NOMO-1 (cell line): ENCODE measurements around the gene C10orf90.

ENCODE experiments used
- DNase-seq, 2 experiments: peaks; one replicate each; lab custom pipeline; 2025; ENCODE audit not compliant: unreplicated experiment in 2 of 2; lab: John Stamatoyannopoulos, UW

The C10orf90 gene

DNA sequence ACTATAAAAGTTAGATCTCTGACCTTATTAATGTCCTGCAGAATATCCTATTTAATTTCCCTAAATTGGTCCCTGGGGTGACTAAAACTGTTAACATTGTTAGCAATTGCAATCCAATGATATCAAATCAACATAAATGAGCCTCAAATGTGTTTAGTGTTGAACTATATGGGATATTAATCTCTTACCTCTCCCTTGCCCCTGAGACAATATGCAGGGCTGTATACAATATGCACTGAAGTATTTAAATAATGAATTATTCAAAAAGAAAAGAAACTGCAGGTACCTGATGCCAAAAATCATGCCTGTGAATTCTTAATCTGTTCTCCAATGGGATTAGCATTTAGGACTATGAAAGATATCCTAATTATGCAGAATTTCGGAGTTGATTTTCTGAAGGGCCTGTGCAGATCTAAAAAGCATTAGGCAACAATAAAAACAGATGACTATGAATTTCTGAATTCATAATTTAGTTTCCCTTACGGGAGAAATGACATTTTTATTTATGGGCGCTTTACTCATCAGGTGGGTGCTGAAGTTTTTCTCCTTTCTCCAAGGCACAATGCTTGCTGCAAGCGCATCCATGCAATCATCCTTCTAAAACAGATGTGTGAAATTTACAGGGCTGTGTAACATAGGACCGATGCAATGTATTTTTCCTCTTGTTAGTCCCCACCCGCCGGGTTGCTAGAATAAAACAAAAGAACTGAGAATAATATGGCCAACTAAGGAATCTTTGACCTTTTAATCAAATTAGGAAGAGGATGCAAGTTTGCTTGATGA lies 5.4 kb upstream of the C10orf90 start:
- DNase-seq: no peak

DNA sequence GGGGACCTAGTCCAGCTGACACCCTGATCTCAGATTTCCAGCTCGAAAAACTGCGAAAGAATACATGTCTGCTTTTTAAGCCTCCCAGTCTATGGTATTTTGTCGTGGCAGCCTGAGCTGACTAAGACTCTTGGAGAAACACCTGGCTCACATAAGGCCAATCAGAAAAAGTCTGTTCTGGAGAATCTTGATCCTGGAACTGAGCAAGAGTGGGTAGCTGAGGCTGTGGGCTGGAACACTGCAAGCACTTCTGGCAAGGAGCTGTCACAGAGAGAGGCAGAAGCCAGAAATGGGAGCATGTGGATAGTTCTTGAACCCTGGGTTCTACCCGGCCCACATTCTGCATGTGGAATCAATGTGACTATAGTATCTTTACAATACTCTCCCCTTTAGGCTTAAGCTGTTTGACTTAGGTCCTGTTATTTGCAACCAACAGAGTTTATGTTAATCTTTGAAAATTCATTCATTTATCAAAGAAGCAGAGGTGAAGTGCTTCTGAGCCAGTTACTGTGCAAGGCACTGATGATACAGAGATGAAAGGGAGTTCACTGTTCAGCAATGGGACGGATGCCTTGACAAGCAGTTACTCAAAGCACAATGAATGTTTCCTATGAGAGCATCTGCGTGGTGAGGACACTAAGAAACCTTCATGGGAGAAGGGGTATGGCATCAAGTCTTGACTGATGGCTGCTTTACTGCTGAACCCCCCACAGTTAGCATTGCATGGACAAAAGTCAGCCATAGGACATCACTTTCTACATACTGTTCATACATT lies 4.4 kb upstream of the C10orf90 start:
- no peak for DNase-seq

DNA sequence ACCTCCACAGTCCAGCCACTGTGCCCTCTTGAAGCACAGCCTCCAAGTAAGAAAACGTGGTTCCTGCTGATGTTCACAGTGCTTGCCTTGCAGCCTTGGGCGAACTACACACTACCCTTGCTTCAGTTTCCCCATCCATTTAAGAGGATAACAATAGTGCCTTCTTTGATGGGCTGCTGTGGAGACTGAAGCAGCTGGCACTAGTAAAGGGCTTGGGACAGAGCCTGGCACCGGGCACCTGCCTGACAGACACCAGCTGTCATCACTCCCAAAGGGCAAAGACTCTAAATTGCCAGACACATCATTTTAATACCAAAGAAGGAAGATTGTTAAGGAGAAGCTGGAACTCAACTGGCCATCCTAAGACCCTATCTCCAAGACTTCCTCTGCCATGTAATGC lies 3.1 kb upstream of the C10orf90 start:
- no peak for DNase-seq

DNA sequence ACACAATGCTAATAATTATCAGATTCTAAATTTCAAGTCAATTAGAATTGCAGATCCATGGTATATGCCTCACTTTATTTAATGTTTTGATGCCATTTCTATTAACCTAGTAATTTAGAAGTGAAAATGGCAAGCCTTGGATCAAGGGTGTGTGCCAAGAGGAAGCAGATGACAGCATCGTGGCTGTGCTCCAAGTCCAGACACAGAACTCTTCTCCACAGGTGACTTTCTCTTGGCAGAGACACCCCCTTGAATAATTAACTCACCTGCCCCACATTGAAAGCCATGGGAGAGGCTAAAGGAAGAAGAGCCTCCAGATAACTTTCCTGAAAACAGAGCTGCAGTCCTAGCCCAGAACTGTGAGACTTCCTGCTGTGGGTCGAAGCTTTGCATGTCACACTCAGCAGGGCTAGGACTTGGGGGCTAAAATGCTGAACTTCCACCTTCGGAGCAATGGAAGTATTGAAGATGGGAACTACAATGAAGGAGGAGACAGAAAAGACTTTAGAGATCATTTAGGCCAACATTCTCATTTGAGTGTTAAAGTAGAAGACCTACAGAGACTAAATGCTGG lies 996 bp upstream of the C10orf90 start:
- no peak for DNase-seq

DNA sequence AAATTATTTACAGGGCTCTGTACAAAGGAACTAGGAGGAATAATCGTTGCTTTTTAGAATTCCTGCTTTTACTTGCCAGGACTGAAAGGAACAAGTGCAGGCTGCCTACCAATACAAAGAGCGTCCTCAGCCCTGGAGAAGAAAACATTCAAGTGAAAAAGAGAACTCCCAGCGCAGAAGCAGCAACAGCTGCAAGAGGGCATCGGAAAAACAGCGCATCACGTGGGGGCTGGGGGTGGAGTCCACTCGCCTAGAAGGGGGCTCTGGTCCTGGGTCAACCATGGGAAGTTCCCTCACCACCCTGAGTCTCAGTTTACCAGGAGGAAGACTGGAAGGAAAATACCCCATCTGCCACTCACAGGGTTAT lies 385 bp upstream of the C10orf90 start:
- DNase-seq: no peak

DNA sequence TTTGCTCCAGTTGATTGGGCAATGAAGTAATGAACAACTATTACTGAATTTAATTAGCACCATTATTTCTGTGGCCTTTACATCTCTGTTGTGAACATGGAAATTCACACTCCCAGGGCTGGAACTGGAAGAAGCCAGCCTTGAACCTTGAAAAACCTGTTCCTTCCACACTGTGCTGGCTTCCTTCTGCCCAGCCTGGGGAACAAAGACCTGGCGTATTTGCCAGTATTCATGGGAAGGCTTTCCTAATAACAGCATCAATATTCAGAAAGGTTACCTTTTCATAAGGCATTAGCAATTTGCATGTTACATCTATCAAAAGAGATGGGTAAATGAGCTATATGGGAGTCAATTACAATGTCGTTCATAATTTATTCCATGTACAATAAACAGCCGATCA lies 1.3 kb downstream of the C10orf90 start:
- DNase-seq: no peak

DNA sequence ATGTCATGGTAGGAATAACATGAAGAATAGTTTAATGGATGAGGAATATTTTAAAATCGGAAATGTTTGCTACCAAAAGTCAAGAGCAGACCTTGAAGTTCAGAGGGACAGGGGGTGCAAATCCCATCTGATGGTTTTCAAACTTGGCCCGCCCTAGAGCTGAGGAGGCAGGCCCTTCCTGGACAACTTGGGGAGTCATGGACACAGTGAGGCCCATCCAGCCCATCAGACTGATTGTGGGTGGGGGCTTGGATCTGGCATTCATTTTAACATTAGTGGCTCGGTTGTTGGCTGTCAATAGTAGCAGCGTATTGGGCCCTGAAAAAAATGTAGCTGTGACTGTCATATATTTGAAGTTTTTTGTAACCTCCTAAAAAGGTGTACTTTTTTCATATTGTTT lies 2.0 kb downstream of the C10orf90 start:
- no peak for DNase-seq

DNA sequence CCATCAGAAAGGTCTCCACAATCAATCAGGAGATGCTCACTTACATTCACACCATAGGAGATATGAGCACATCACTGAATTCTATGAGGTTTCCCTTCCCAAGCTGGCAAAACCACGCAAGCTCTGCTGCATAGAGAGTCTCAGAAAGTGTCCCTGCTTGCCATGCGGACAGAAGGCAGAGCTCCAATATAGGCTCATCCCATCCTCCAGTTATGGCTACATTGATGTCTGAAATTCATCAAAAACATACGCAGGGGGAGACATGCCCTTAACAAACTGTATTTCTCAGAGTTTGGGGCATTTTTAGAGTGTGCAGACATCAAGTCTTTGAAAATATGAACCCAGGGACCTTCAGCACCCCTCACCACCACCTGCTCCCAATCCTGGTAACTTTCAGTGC lies 2.9 kb downstream of the C10orf90 start:
- no peak for DNase-seq

DNA sequence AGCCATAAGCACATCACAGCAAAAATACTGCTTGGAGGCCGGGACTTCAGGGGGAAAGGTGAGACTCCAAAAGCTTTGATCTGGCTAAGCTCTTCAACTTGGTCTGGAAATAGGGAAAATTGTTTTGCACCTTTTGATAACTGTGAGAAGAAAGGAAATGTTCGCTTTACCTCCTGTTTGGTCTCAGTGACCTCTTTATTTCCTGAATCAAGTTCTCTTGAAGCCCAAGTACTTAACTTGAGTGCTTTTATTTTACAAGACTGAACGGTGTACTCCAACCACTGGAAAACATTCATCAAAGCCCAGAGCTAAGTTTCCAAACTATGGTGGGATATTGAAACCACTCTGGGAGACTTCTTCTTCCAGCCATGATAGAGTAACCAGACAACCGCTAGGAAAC lies 5.3 kb downstream of the C10orf90 start:
- no peak for DNase-seq

DNA sequence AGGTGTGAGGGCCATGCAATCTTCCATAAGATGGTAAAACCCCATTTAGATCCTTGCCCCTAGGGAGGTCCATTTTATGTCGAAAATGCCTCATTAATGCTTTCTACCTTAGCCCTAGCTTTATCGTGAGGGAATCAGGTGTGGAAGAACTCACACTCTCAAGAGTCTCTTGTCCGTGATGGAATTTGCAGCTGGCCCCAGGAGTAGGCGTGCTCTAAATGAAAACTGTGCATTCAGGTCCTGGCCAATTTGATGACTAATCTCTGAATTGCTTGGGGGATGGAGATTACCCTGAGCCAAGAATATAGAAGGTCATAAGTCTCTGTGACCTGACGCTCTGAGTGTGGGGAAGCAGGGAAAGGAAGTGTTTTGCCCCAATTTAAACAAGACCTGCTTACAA lies 6.6 kb downstream of the C10orf90 start:
- no peak for DNase-seq

DNA sequence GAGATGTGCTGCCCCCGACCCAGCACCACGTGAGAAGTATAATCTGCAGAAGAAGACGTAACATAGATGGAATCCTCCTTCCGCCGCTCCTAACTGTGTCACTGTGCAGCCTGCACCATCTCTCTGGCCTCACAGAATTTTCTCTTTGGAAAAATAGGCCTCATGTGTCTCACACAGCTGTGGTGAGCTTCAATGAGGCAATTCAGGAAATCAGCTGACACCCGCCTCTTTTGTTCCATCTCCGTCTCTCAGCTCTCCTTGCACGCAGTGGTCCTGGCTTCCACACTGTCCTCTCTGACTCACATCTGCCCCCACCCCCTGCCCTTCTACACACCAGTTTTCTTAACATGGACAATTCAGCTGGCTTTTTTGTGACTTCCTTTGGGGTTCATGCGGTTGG lies 7.2 kb downstream of the C10orf90 start:
- no peak for DNase-seq

DNA sequence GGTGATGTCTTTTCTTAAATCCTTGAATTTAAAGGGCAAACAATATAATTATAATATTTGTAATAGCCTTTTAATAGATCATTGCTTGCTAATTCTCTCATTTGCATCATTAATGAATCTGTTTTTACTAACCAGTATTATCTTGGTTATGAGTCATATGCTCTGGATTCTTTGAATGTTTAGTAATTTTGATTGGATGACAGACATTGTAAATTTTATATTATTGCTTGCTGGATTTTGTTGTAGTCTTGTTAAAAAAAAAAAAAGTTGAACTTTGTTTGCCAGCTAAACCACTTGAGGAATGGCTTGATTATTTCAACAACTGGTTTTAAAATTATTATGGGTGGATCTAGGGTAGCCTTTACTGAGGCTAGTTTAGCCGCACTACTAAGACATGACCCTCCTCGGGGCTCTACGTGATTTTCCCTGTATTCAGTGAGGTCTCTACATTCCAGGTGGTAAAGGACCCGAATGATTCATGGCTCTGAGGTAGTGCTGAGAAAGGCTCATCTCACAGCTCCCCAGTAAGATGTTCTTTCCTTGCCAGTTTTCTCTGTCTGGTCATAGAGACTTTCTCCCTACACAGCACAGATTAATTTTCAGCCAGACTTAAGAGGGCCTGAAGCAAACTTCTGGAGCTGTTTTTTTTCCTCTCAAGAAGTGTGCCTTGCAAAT lies 8.5 kb downstream of the C10orf90 start:
- DNase-seq: no peak

DNA sequence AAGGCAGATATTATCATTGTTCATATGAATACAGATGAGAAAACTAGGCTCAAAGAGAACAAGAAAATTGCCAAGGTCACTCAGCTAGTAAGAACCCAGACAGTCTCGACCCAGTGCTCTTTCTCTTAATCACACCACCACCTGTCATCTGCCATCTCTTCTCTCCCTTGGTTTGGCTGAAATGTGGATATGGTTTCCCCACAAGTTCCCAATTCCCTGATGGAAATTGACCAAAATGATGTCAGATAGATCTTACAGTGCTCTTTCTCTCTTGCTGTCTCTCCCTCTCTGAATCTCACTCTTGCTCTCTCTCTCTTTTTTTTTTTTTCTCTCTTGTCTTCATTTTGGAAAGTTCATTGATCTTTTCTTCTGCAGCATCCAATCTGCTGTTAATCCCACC lies 9.1 kb downstream of the C10orf90 start:
- DNase-seq: no peak

DNA sequence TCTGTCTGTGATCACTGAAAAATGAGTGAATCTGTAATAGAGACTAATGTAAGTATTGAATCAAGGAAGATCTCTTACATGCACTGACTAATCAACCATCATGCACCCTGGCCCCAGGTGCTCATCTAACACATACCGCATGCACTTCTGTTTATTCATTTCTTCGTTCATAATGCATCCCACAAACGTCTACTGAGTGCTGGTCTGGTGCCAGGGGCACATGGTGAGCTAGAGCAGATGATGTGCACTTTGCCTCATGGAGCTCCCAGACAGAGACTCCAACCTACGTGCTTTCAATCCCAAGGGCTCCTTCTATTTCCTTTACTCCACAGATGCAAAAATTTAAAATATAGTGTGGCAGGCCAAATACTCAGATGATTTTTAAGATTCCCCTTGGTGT lies 10.7 kb downstream of the C10orf90 start:
- DNase-seq: no peak

DNA sequence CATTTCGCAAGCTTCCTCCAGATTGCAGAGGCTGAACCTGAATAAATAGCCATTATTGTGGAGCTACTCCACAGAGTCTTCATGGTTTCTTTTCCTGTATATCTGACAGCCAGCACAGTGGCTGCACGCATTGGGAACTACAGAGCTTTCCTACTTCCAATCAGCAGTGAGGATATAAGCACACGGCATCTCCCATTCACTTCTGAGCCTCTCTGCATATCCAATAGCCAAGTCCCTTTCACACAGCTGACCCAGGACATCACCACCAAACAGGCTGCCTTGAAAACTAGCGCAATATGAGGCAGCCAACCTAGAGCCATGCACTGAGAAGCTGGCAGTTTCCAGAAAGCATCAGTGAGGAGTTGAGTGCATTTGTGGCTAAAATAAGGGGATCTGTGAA lies 11.6 kb downstream of the C10orf90 start:
- no peak for DNase-seq

DNA sequence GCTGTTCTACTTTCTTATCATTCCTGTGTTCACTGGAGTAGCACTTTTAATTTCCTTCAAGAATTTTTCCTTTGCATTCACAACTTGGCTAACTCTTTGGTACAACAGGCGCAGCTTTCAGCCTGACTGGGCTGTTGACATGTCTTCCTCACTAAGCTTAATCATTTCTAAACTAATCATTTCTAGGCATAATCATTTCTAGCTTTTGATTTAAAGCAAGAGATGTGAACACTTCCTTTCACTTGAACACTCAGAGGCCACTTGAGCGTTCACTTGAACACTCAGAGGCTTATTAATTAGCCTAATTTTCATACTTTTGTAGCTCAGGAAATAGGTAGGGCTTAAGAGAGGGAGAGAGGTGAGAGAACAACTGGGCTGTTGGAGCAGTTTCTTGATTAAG lies 15.9 kb downstream of the C10orf90 start:
- DNase-seq: no peak

DNA sequence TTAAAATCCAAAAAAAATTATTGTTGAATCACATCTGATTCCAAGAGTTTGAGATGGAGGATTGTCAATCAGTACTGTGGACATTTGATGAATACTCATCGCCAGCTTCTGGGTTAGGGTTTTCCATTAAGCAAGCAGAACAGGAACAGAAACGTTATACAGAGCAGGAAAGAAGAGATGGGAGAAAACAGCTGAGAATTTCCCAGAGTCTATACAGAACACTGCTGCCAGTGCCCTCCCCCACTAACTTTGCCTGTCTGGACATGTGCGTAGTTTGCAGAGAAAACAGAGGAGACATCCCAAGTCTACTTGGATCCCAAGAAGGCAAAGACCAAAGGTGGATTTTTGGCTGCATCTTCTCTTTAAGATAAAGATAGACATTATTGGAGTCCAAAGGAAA lies 19.0 kb downstream of the C10orf90 start:
- no peak for DNase-seq

DNA sequence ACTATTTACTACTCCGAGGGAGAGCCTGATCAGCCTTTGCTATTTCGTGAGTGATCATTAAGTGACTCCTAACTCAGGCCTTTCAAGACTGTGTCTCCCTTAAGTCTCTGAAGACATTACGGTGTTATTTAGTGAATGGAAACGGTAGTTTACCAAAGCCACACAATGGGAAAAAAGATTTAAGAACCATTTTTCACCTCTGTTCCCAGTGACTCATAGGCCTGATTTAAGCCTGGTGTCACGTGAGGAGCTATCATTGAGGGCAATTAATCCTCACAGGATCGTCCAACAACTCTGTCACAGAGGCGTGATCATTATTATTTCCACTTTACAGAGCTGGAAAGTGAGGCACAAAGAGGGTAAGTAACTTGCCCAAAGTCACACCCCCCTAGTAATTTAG lies 20.3 kb downstream of the C10orf90 start:
- DNase-seq: no peak

DNA sequence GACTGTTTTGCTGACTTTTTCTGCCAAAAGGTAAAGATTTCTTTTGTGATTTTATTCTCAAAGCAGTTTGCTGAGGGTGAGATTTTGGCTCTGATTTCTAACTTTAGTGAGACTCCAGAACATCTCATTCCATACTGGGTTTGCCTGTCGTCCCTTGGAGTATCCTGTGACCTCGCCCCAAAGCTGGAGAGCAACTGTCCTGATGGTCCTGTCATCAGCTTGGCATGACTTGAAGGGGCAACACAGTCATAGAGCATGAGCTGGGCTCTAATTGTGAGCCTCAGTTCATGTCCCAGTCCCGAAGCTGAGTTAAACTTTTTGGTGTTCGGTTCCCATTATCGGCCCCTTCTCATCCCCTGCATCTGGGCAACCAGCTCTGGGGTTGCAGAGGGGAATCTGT lies 23.4 kb downstream of the C10orf90 start:
- no peak for DNase-seq

DNA sequence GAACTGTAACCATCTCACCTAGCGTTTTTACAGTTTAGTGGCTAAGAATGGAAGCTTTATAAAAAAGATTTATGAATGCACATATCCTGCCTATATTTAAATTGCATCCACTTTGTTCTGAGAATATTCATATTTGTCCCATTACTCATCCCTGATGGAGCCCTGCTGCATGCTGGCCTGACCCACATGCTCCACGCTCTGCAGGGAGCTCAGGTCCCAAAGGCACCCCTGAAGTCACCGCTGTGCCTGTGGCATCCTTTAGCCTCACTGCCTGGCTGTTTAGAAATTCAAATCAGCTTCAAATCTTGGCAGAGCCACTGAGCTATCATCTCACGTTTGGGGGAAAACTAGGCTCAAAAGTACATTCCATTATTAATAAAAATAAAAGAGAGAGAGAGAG lies 24.4 kb downstream of the C10orf90 start:
- no peak for DNase-seq

DNA sequence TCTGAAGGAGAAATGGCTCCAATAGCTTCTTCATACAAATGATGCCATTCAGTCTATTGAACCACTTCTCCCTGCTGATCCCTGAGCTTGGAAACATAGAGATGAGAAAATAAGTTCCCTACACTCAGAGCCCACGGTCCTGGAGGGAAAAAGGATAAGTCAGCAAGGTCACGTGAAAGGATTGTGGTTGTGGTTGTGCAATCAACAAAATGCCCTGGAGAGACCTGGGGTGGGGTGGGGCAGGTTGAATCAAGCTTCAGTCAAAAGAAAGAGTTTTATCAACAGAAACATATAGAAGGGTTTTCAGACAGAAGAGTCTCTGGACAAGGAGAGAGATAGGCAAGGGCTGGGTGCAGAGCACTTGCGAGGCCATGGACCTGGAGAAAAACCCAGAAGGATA lies 30.1 kb downstream of the C10orf90 start:
- no peak for DNase-seq

DNA sequence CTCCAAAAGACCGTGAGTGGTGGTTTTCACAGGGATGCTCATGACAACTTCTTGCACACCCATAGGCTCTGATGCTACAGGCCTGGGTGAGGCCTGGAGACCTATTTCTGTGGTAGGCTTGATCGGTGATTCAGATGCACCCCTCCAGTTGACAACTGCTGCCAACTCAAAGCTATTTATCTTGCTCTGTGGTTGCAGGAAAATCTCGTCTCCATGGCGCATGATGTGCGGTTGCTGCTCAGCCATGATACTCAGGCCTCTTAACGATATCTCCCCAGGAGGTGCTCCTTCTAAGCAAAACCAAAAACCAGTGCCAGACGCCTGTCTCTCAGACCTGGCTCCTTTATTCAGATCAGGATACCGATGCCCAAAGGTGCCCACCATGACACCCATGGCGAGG lies 31.4 kb downstream of the C10orf90 start:
- DNase-seq: no peak
